Mucosa of rectum (tissue), 2 donors: ENCODE results near the gene USP14.
"Not testable (repeated sequence)": the region's sequence is repeated elsewhere in the genome, so short reads cannot be mapped to it uniquely, and the experiment has no call there.

Experiments
- H3K27ac ChIP-seq, 2 donors: one replicate each; pipeline ENCODE4 v1.7.0; 2013; ENCODE audit warnings: inconsistent platforms in 2 of 2, low read depth in 2 of 2, low read length in 2 of 2
- H3K27me3 ChIP-seq, 2 donors: one replicate each; pipeline ENCODE4 v1.7.0; 2013; ENCODE audit warnings: low read length in 2 of 2; ENCODE audit not compliant: control insufficient read depth in 2 of 2, insufficient read depth in 2 of 2
- H3K36me3 ChIP-seq, 2 donors: one replicate each; pipeline ENCODE4 v1.7.0; 2013; ENCODE audit warnings: low read length in 2 of 2; ENCODE audit not compliant: control insufficient read depth in 2 of 2, insufficient read depth in 2 of 2
- H3K4me1 ChIP-seq, 2 donors: one replicate each; pipeline ENCODE4 v1.7.0; 2013; ENCODE audit warnings: low read length in 2 of 2, mild to moderate bottlenecking in 1 of 2; ENCODE audit not compliant: control insufficient read depth in 2 of 2, insufficient read depth in 2 of 2
- H3K4me3 ChIP-seq, 2 donors: one replicate each; pipeline ENCODE4 v1.7.0; 2013; ENCODE audit warnings: low read length in 2 of 2
- H3K9ac ChIP-seq, 2 donors: one replicate each; pipeline ENCODE4 v1.7.0; 2013; ENCODE audit warnings: low read length in 2 of 2, low read depth in 1 of 2, mild to moderate bottlenecking in 1 of 2
- H3K9me3 ChIP-seq, 2 donors: one replicate each; pipeline ENCODE4 v1.7.0; 2013; ENCODE audit warnings: low read length in 2 of 2; ENCODE audit not compliant: control insufficient read depth in 2 of 2
- donor health status: healthy.
- donor health status: Normal muscosa, but diverticular disease.

The USP14 gene

DNA sequence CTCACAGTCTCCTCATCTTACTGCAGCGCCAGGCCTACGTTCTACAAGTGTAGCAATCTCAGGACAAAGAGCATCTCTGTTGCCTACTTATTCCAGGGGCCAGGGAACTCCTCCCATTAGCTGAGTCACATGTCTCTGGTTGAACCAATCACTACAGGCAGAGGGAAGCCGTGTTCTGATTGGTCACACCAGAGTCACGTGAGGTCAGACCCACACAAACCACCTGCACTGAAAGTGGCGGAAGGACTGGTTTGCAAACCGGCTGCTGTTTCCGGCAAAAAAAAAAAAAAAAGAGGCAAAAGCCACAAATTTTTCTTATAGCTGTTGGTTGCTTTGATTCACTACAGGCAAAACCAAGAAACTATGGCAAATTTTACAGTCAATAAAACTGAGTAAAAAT lies 21.9 kb upstream of the USP14 start:
- H3K9me3 ChIP-seq: no peaks in the 10 kb centered on the region
- no peak overlapping the region for H3K4me3 ChIP-seq
- H3K27ac ChIP-seq: no peak overlapping the region
- no peaks in the 10 kb centered on the region for H3K4me1 ChIP-seq
- no peaks in the 10 kb centered on the region for H3K36me3 ChIP-seq
- no peaks in the 10 kb centered on the region for H3K27me3 ChIP-seq
- H3K9ac ChIP-seq: no peak overlapping the region

DNA sequence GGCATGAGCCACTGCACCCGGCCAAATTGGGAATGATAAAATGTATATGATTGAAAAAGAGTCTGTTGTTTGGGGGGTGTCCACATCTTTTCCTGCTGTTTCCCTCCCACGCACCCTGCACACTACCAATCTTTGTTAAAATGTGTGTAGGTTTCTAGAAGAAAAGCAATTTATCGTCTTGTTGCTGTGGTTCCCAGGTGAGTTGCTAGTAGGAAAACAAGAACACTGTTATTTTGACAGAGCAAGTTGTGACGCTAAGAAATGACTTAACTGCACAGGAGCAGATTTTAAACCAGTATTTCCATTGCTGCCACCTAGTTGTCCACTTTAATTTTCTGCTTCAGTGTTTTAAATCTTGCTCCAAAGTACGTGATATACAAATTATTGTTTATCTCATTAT lies 21.0 kb upstream of the USP14 start:
- Histone ChIP-seq H3K9ac (no peak overlapping the region), H3K4me1 (no peaks in the 10 kb centered on the region), H3K27me3 (no peaks in the 10 kb centered on the region), H3K36me3 (no peaks in the 10 kb centered on the region), H3K9me3 (no peaks in the 10 kb centered on the region), H3K4me3 (no peak overlapping the region), H3K27ac (no peak overlapping the region)

DNA sequence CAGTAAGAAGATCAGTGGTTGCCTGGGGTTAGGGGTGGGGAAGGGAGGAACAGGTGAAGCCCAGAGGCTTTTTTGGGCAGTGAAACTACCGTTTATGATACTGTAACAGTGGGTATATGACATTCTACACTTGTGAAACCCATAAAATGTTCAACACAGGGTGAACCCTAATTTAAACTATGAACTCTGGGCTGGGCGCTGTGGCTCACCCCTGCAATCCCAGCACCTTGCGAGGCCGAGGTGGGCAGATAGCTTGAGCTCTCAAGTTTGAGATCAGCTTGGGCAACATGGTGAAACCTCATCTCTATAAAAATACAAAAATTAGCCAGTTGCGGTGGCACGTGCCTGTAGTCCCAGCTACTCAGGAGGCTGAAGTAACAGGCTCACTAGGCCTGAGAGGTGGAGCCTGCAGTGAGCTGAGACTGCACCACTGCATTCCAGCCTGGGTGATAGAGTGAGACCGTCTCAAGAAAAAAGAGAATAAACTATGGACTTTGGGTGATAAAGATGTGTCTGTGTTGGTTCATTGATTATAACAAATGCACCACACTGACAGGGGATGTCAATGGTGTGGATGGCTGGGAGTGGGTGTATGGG lies 17.6 kb upstream of the USP14 start:
- H3K27ac ChIP-seq: no peak overlapping the region
- no peak overlapping the region for H3K4me3 ChIP-seq

GRCh38 chr18:142624-143296 lies 15.6 kb upstream of the USP14 start:
- not testable (repeated sequence) for H3K9ac ChIP-seq, H3K4me1 ChIP-seq, H3K4me3 ChIP-seq, H3K9me3 ChIP-seq, H3K27ac ChIP-seq, H3K36me3 ChIP-seq, H3K27me3 ChIP-seq

More for the DNA sequence above, 17.6 kb upstream of the USP14 start:
- no peaks in the 10 kb centered on the region for H3K36me3 ChIP-seq
- no peaks in the 10 kb centered on the region for H3K4me1 ChIP-seq
- no peak overlapping the region for H3K9ac ChIP-seq
- no peaks in the 10 kb centered on the region for H3K27me3 ChIP-seq
- no peaks in the 10 kb centered on the region for H3K9me3 ChIP-seq

GRCh38 chr18:148841-149240 lies 9.5 kb upstream of the USP14 start:
- H3K9me3 ChIP-seq: no peaks in the 10 kb centered on the region
- no peak overlapping the region for H3K9ac ChIP-seq
- H3K36me3 ChIP-seq: no peaks in the 10 kb centered on the region
- H3K27me3 ChIP-seq: peaks cover 0 to 1% of the 10 kb centered on the region in 2 donors
- H3K27ac ChIP-seq: no peak overlapping the region
- H3K4me3 ChIP-seq: no peak overlapping the region
- no peaks in the 10 kb centered on the region for H3K4me1 ChIP-seq

GRCh38 chr18:154151-154550 lies 4.2 kb upstream of the USP14 start:
- no peak overlapping the region for H3K9ac ChIP-seq
- H3K36me3 ChIP-seq: no peaks in the 10 kb centered on the region
- H3K9me3 ChIP-seq: no peaks in the 10 kb centered on the region
- peaks cover 3% of the 10 kb centered on the region in 2 donors for H3K4me1 ChIP-seq
- H3K4me3 ChIP-seq: no peak overlapping the region
- no peaks in the 10 kb centered on the region for H3K27me3 ChIP-seq
- H3K27ac ChIP-seq: no peak overlapping the region

GRCh38 chr18:155688-156087 lies 2.7 kb upstream of the USP14 start:
- Histone ChIP-seq H3K4me3 (no peak overlapping the region), H3K9ac (no peak overlapping the region), H3K4me1 (peaks cover 8 to 11% of the 10 kb centered on the region in 2 donors), H3K27ac (no peak overlapping the region), H3K9me3 (no peaks in the 10 kb centered on the region), H3K27me3 (no peaks in the 10 kb centered on the region), H3K36me3 (no peaks in the 10 kb centered on the region)

DNA sequence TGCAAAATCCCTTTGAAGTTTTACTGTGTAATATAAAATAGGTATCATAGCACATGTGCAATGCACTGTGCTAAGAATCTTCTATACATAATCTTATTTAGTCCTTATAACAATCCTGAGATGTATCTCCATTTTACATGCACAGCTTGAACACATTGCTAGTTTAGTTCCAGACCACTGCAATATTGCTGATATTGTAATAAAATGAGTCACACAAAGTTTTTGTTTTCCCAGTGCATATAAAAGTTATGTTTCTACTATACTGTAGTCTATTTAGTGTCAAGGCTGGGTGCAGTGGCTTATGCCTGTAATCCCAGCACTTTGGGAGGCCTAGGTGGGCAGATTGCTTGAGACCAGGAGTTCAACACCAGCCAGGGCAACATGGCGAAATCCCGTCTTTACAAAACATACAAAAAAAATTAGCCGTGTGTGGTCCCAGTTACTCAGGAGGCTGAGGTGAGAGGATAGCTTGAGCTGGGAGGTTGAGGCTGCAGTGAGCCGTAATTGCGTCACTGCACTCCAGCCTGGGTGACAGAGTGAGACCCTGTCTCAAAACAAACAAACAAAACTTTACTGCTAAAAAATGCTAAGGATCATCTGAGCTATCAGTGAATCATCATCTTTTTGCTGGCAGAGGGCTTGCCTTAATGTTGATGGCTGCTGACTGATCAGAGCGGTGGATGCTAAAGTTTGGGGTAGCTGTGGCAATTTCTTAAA lies 1.7 kb upstream of the USP14 start:
- H3K36me3 ChIP-seq: no peaks in the 10 kb centered on the region
- no peak overlapping the region for H3K4me3 ChIP-seq
- H3K27me3 ChIP-seq: no peaks in the 10 kb centered on the region
- H3K27ac ChIP-seq: no peak overlapping the region
- H3K9me3 ChIP-seq: no peaks in the 10 kb centered on the region
- no peak overlapping the region for H3K9ac ChIP-seq
- peaks cover 8 to 11% of the 10 kb centered on the region in 2 donors for H3K4me1 ChIP-seq

- no peaks in the 10 kb centered on the region for H3K9me3 ChIP-seq
- H3K4me3 ChIP-seq: peak overlapping the region; percentile 87 to 95
- peaks cover 0 to 9% of the 10 kb centered on the region in 2 donors for H3K36me3 ChIP-seq
- peak overlapping the region; percentile 87 to 93 for H3K9ac ChIP-seq
- H3K4me1 ChIP-seq: peaks cover 8 to 11% of the 10 kb centered on the region in 2 donors
- no peaks in the 10 kb centered on the region for H3K27me3 ChIP-seq
- H3K27ac ChIP-seq: peak overlapping the region; percentile 91 to 93
Observed at GRCh38 chr18:159037-159652, 788 bp downstream of the USP14 start.

DNA sequence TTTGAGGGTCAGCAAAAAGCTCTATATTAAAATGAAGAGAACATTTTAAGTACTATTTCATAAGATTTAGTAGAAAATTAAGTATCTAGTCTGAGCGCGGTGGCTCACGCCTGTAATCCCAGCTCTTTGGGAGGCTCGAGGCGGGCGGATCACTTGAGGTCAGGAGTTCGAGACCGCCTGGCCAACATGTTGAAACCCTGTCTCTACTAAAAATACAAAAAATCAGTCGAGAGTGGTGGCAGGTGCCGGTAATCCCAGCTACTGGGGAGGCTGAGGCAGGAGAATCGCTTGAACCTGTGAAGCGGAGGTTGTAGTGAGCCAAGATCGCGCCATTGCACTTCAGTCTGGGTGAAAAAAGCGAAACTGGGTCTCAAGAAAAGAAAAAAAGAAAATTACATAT lies 1.6 kb downstream of the USP14 start:
- H3K36me3 ChIP-seq: peaks cover 0 to 9% of the 10 kb centered on the region in 2 donors
- H3K9ac ChIP-seq: no peak overlapping the region
- H3K27me3 ChIP-seq: no peaks in the 10 kb centered on the region
- no peak overlapping the region for H3K27ac ChIP-seq
- H3K4me3 ChIP-seq: no peak overlapping the region
- peaks cover 8 to 11% of the 10 kb centered on the region in 2 donors for H3K4me1 ChIP-seq
- H3K9me3 ChIP-seq: no peaks in the 10 kb centered on the region
